GM19463 (cell line): ENCODE data around the gene LYRM2.

Experiments
- ATAC-seq: cut with Tn5 transposase; IDR thresholded peaks from one replicate; pipeline ENCODE4 v1.9.1; 2021; ENCODE audit warnings: mild to moderate bottlenecking, moderate library complexity; ENCODE audit not compliant: unreplicated experiment

The LYRM2 gene

GRCh38 chr6:89562093-89562973 is 76.2 kb downstream of the LYRM2 start:
- no peak for ATAC-seq

GRCh38 chr6:89559487-89559886 is 79.1 kb downstream of the LYRM2 start:
- no peak for ATAC-seq

- no peak for ATAC-seq
Measured at GRCh38 chr6:89555806-89556205, 82.7 kb downstream of the LYRM2 start.

- no peak for ATAC-seq
Measured at GRCh38 chr6:89555031-89555430, 83.5 kb downstream of the LYRM2 start.

- no peak for ATAC-seq
Measured at GRCh38 chr6:89554106-89554505, 84.4 kb downstream of the LYRM2 start.

GRCh38 chr6:89553431-89553830 is 85.1 kb downstream of the LYRM2 start:
- no peak for ATAC-seq

- ATAC-seq, result no peak
Measured at GRCh38 chr6:89547281-89547680, 91.3 kb downstream of the LYRM2 start.

- ATAC-seq, result no peak
Measured at GRCh38 chr6:89542866-89543265, 95.7 kb downstream of the LYRM2 start.

GRCh38 chr6:89542081-89542857 is 96.3 kb downstream of the LYRM2 start:
- ATAC-seq, result peak; percentile 69

GRCh38 chr6:89539779-89540178 is 98.8 kb downstream of the LYRM2 start:
- no peak for ATAC-seq

GRCh38 chr6:89536231-89536630 is 102.3 kb downstream of the LYRM2 start:
- ATAC-seq, result no peak

- no peak for ATAC-seq
Measured at GRCh38 chr6:89530982-89531381, 107.6 kb downstream of the LYRM2 start.

- ATAC-seq, result no peak
Measured at GRCh38 chr6:89528866-89529265, 109.7 kb downstream of the LYRM2 start.

GRCh38 chr6:89527634-89528033 is 110.9 kb downstream of the LYRM2 start:
- no peak for ATAC-seq

GRCh38 chr6:89526563-89526869 is 112.0 kb downstream of the LYRM2 start:
- ATAC-seq, result no peak

GRCh38 chr6:89525786-89526562 is 112.6 kb downstream of the LYRM2 start:
- ATAC-seq, result no peak

- no peak for ATAC-seq
Measured at GRCh38 chr6:89522778-89523177, 115.8 kb downstream of the LYRM2 start.

GRCh38 chr6:89520736-89521135 is 117.8 kb downstream of the LYRM2 start:
- no peak for ATAC-seq

- no peak for ATAC-seq
Measured at GRCh38 chr6:89518352-89519055, 120.0 kb downstream of the LYRM2 start.
